Left kidney (tissue), 2 donors: ENCODE measurements around the gene ZNF76. TPM values are rescaled to one million over a fixed set of nuclear protein-coding genes. Genes with fewer than 3 reads are reported as not detected.

ENCODE experiments used
- DNase-seq: peaks from one replicate; pipeline ENCODE4 v3.0.0-alpha.2; 2013
- polyA plus RNA-seq: library from polyadenylated mRNA; unstranded; fragments of 120-200 nt; gene quantifications from one replicate; pipeline ENCODE4 v1.2.1, GENCODE V29; 2013; ENCODE audit not compliant: insufficient read length

The ZNF76 gene
- polyA plus RNA-seq, 1 donor = 54.6 TPM

GRCh38 chr6:35234901-35235300, 24.6 kb upstream of the ZNF76 start:
- no peak for DNase-seq

GRCh38 chr6:35236223-35236622, 23.3 kb upstream of the ZNF76 start:
- DNase-seq = no peak

- no peak for DNase-seq
These were observed 22.1 kb upstream of the ZNF76 start for GRCh38 chr6:35237476-35237875.

GRCh38 chr6:35238843-35239289, 20.7 kb upstream of the ZNF76 start:
- DNase-seq = no peak

GRCh38 chr6:35239581-35239980, 20.0 kb upstream of the ZNF76 start:
- DNase-seq = no peak

GRCh38 chr6:35240838-35241801, 18.4 kb upstream of the ZNF76 start:
- DNase-seq = peak; percentile 73

GRCh38 chr6:35242486-35242885, 17.0 kb upstream of the ZNF76 start:
- DNase-seq = no peak

GRCh38 chr6:35242906-35243305, 16.6 kb upstream of the ZNF76 start:
- no peak for DNase-seq

- no peak for DNase-seq
These were observed 16.1 kb upstream of the ZNF76 start for GRCh38 chr6:35243386-35243958.

GRCh38 chr6:35244551-35244950, 15.0 kb upstream of the ZNF76 start:
- DNase-seq = no peak

GRCh38 chr6:35247642-35248231, 11.8 kb upstream of the ZNF76 start:
- no peak for DNase-seq

GRCh38 chr6:35248300-35248699, 11.2 kb upstream of the ZNF76 start:
- DNase-seq = no peak

- DNase-seq = no peak
These were observed 10.6 kb upstream of the ZNF76 start for GRCh38 chr6:35248965-35249364.

GRCh38 chr6:35251949-35252348, 7.6 kb upstream of the ZNF76 start:
- DNase-seq = no peak

- no peak for DNase-seq
These were observed 6.3 kb upstream of the ZNF76 start for GRCh38 chr6:35253249-35253648.

GRCh38 chr6:35258336-35258735, 1.2 kb upstream of the ZNF76 start:
- no peak for DNase-seq

GRCh38 chr6:35258858-35259193, 709 bp upstream of the ZNF76 start:
- DNase-seq = peak; percentile 57

GRCh38 chr6:35259948-35260590, 534 bp downstream of the ZNF76 start:
- DNase-seq = peak; percentile 60

- DNase-seq = no peak
These were observed 1.3 kb downstream of the ZNF76 start for GRCh38 chr6:35260591-35261570.

GRCh38 chr6:35262596-35262995, 3.1 kb downstream of the ZNF76 start:
- no peak for DNase-seq

GRCh38 chr6:35264550-35265274, 5.2 kb downstream of the ZNF76 start:
- DNase-seq = no peak
